OCI-LY3 (cell line): ENCODE measurements around the gene MOV10.
"Not testable (repeated sequence)": the region's sequence is repeated elsewhere in the genome, so short reads cannot be mapped to it uniquely, and the experiment has no call there.

ENCODE experiments used
- H2AFZ ChIP-seq: fragments of 200-600, 300-600 bp; shearing (Covaris generic); 2 replicates; pipeline ENCODE4 v1.6.0; 2014; ENCODE audit warnings: antibody characterized with exemption, low read depth, low read length
- H3K27ac ChIP-seq: fragments of 200-600, 300-600 bp; sonication (generic); 2 replicates; pipeline ENCODE4 v1.5.1; 2014; ENCODE audit warnings: mild to moderate bottlenecking, low read length, moderate library complexity, mixed read lengths
- H3K27me3 ChIP-seq: fragments of 200-600, 300-600 bp; sonication (generic); 2 replicates; pipeline ENCODE4 v1.6.1; 2014; ENCODE audit warnings: low read depth, low read length, mixed read lengths
- H3K36me3 ChIP-seq: fragments of 200-600, 300-600 bp; sonication (generic); replicated peaks from 2 replicates; pipeline ENCODE3; 2014; ENCODE audit warnings: low read depth, low read length, mixed read lengths
- H3K4me1 ChIP-seq: fragments of 300-600, 200-600 bp; sonication (generic); 2 replicates; pipeline ENCODE4 v1.6.1; 2014; ENCODE audit warnings: low read length, mixed read lengths
- H3K4me2 ChIP-seq: fragments of 200-600, 300-600 bp; sonication (generic); 2 replicates; pipeline ENCODE4 v1.6.1; 2014; ENCODE audit warnings: low read length, mixed read lengths
- H3K4me3 ChIP-seq: fragments of 300-600, 200-600 bp; sonication (generic); 2 replicates; pipeline ENCODE4 v1.5.1; 2014; ENCODE audit warnings: antibody characterized with exemption, mild to moderate bottlenecking, low read length, moderate library complexity
- H3K79me2 ChIP-seq: fragments of 300-600, 200-600 bp; shearing (Covaris generic); 2 replicates; pipeline ENCODE4 v1.6.1; 2014; ENCODE audit warnings: mild to moderate bottlenecking, low read length, mixed read lengths
- H3K9ac ChIP-seq: fragments of 300-600, 200-600 bp; shearing (Covaris generic); 2 replicates; pipeline ENCODE4 v1.6.0; 2014; ENCODE audit warnings: mild to moderate bottlenecking, low read length, moderate library complexity
- H3K9me3 ChIP-seq: fragments of 200-600, 300-600 bp; shearing (Covaris generic); 2 replicates; pipeline ENCODE4 v1.6.1; 2014; ENCODE audit warnings: low read length, mixed read lengths; ENCODE audit not compliant: insufficient read depth
- H4K20me1 ChIP-seq: fragments of 200-600, 300-600 bp; sonication (generic); 2 replicates; pipeline ENCODE4 v1.6.1; 2016; ENCODE audit warnings: low read length, mixed read lengths; ENCODE audit not compliant: insufficient read depth
- CTCF ChIP-seq: fragments of 200-600, 300-600 bp; sonication (generic); IDR thresholded peaks from 2 replicates; pipeline ENCODE4 v1.5.1; 2014; ENCODE audit warnings: antibody characterized with exemption, low read length, low read depth
- EZH2phosphoT487 ChIP-seq: fragments of 200-600 bp; shearing (Covaris generic); IDR thresholded peaks from 2 replicates; pipeline ENCODE4 v1.6.1; 2018; ENCODE audit warnings: antibody characterized with exemption, mixed run types, low read depth

MOV10 gene

GRCh38 chr1:112718691-112719418 is 44.4 kb downstream of the MOV10 start:
- H3K4me3 ChIP-seq = peak overlapping the region; percentile 66
- peaks cover 29% of the 10 kb centered on the region for H3K4me1 ChIP-seq
- no peak overlapping the region for H3K9ac ChIP-seq
- no peak for TF ChIP-seq EZH2phosphoT487
- peak; percentile 70 for TF ChIP-seq CTCF
- no peak overlapping the region for H2AFZ ChIP-seq
- H3K27ac ChIP-seq = no peak overlapping the region
- no peaks in the 10 kb centered on the region for H3K36me3 ChIP-seq
- no peaks in the 10 kb centered on the region for H3K9me3 ChIP-seq
- peak overlapping the region; percentile 76 for H3K4me2 ChIP-seq
- H3K79me2 ChIP-seq = no peaks in the 10 kb centered on the region
- H3K27me3 ChIP-seq = peaks cover 7% of the 10 kb centered on the region; the same call in 1 of the 2 replicates
- no peaks in the 10 kb centered on the region for H4K20me1 ChIP-seq

- Histone ChIP-seq H3K27ac (no peak overlapping the region), H3K4me2 (no peak overlapping the region), H3K27me3 (peaks cover 7% of the 10 kb centered on the region; the same call in 1 of the 2 replicates), H3K79me2 (no peaks in the 10 kb centered on the region), H2AFZ (no peak overlapping the region), H3K9me3 (no peaks in the 10 kb centered on the region), H3K4me3 (no peak overlapping the region), H4K20me1 (no peaks in the 10 kb centered on the region), H3K4me1 (peaks cover 25% of the 10 kb centered on the region), H3K9ac (no peak overlapping the region), H3K36me3 (no peaks in the 10 kb centered on the region)
- TF ChIP-seq EZH2phosphoT487 (no peak), CTCF (no peak)
Observed at GRCh38 chr1:112719706-112720105, 45.2 kb downstream of the MOV10 start.

GRCh38 chr1:112720800-112721199 is 46.3 kb downstream of the MOV10 start:
- Histone ChIP-seq H3K4me1 (peaks cover 25% of the 10 kb centered on the region), H3K79me2 (no peaks in the 10 kb centered on the region), H3K4me2 (no peak overlapping the region), H3K9ac (no peak overlapping the region), H3K27ac (no peak overlapping the region), H3K9me3 (no peaks in the 10 kb centered on the region), H4K20me1 (no peaks in the 10 kb centered on the region), H3K4me3 (no peak overlapping the region), H3K27me3 (peaks cover 7% of the 10 kb centered on the region; the same call in 1 of the 2 replicates), H2AFZ (no peak overlapping the region), H3K36me3 (no peaks in the 10 kb centered on the region)
- no peak for TF ChIP-seq CTCF
- no peak for TF ChIP-seq EZH2phosphoT487

- H3K9me3 ChIP-seq = not testable (repeated sequence)
- H3K4me1 ChIP-seq = peaks cover 22% of the 10 kb centered on the region
Observed at GRCh38 chr1:112721294-112721693, 46.8 kb downstream of the MOV10 start.

More at GRCh38 chr1:112721294-112721693, 46.8 kb downstream of the MOV10 start:
- not testable (repeated sequence) for H3K27me3 ChIP-seq, H4K20me1 ChIP-seq, H3K4me3 ChIP-seq, H3K27ac ChIP-seq, H3K4me2 ChIP-seq, H3K79me2 ChIP-seq, H2AFZ ChIP-seq, H3K9ac ChIP-seq, H3K36me3 ChIP-seq
